Measurements from ENCODE around the gene IL20RB.

The IL20RB gene

GRCh38 chr3:137046747-137047146 is 89.0 kb downstream of the IL20RB start:
- DNase-seq, result no peak

- DNase-seq, result no peak
Observed at GRCh38 chr3:137047240-137047639, 89.5 kb downstream of the IL20RB start.

- peak; percentile 4 for DNase-seq
Observed at GRCh38 chr3:137050281-137050680, 92.5 kb downstream of the IL20RB start.

GRCh38 chr3:137052298-137052697 is 94.5 kb downstream of the IL20RB start:
- DNase-seq, result no peak
